ENCODE data around the gene B3GLCT.
"Not testable (repeated sequence)": the region's sequence is repeated elsewhere in the genome, so short reads cannot be mapped to it uniquely, and the experiment has no call there.

Gene B3GLCT

DNA sequence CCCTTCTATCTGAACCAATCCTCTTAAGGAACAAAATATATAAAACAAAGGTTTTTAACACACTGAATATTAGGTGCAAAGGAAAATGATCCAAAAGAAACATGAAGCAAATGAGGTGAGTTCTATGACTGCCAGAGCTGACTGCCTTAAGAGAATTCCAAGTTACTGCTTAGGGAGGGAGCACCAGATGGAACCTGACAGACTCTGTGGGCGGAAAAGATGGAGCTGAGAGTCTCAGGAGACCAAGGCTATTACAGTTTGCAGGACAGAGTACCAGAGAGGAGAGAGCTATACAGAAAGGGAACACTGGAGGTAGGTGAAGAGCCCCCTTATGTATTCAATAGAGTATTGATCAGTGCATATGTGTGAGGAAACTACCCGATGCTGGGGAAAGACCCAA is 87.2 kb downstream of the B3GLCT start:
- no peak for DNase-seq

- no peak for DNase-seq
Measured at GRCh38 chr13:31301119-31301518, 101.3 kb downstream of the B3GLCT start.

GRCh38 chr13:31310356-31310755 is 110.6 kb downstream of the B3GLCT start:
- no peak for DNase-seq

- no peak for DNase-seq
Measured at GRCh38 chr13:31310786-31311185, 111.0 kb downstream of the B3GLCT start.

DNA sequence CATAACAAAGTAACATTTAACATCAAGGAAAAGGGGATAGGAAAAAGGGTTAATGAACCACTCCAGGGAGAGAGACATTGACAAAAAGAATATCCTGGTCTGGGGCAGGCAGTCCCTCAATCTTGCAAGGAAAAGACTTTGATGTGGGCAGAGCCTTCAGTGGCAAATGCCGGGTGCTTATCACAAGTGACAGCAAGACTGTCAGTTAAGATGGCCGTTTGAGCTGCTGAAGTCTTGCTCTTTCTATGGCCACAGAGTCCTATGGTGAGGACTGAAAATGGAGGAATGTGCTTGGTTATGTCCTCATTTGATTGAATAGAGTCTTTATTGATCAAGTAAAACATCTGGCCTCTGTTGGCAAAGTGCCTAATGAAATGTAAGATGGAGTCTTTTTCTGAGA is 112.1 kb downstream of the B3GLCT start:
- DNase-seq = no peak

- no peak for DNase-seq
Measured at GRCh38 chr13:31314961-31315360, 115.2 kb downstream of the B3GLCT start.

DNA sequence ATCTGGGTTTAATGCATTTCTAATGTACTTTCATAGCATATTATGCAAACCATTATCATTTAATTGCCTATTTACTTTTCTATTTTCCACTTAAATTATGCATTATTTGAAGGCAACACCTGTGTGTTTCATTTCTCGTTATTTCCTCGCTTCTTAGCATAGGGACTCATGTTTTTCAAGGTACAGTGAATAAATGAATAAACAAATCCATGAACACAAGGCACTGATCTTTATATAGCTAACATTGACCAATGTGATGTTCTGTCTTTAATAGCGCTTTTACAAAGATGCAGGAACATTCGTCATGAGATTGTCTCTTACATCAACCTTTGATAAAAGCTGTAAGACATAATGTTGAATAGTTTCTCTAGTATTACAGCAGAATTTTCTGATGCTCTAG is 121.2 kb downstream of the B3GLCT start:
- DNase-seq = no peak

DNA sequence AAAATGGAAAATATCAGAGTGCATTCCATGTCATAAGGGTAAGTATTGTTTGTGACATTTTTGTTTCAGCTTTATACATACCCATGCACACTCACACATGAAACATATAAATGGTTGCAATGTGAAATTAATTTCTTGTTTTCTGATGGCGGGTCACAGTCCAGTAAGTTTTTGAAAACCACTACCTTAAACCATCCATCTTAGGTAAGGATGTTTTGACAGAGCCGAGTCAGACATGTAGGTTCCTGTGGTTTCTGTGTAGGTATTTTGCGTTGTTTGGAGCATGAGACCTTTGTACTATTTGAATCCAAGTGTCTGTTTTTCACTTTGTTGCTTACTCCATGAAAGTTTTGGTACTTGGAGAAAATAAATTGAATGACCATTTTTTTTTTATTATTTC is 121.7 kb downstream of the B3GLCT start:
- no peak for DNase-seq

- no peak for DNase-seq
Measured at GRCh38 chr13:31322026-31322425, 122.3 kb downstream of the B3GLCT start.

- DNase-seq = no peak
Measured at GRCh38 chr13:31322702-31323405, 123.1 kb downstream of the B3GLCT start.

GRCh38 chr13:31327182-31327860 is 127.5 kb downstream of the B3GLCT start:
- DNase-seq = no peak

- no peak for DNase-seq
Measured at GRCh38 chr13:31328549-31329235, 128.9 kb downstream of the B3GLCT start.

GRCh38 chr13:31330236-31330635 is 130.5 kb downstream of the B3GLCT start:
- no peak for DNase-seq

- no peak for DNase-seq
Measured at GRCh38 chr13:31331068-31331467, 131.3 kb downstream of the B3GLCT start.

GRCh38 chr13:31334547-31334946 is 134.8 kb downstream of the B3GLCT start:
- DNase-seq = no peak

- DNase-seq = no peak
Measured at GRCh38 chr13:31334994-31335557, 135.3 kb downstream of the B3GLCT start.

DNA sequence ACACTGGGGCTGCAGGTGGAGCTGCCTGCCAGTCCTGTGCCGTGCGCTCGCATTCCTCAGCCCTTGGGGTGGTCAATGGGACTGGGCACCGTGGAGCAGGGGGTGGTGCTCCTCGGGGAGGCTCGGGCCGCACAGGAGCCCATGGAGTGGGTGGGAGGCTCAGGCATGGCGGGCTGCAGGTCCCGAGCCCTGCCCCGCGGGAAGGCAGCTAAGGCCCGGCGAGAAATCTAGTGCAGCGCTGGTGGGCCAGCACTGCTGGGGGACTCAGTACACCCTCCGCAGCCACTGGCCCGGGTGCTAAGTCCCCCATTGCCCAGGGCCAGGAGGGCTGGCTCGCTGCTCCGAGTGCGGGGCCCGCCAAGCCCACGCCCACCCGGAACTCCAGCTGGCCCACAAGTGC is 139.8 kb downstream of the B3GLCT start:
- DNase-seq = not testable (repeated sequence)

GRCh38 chr13:31340848-31341247 is 141.1 kb downstream of the B3GLCT start:
- DNase-seq = not testable (repeated sequence)

DNA sequence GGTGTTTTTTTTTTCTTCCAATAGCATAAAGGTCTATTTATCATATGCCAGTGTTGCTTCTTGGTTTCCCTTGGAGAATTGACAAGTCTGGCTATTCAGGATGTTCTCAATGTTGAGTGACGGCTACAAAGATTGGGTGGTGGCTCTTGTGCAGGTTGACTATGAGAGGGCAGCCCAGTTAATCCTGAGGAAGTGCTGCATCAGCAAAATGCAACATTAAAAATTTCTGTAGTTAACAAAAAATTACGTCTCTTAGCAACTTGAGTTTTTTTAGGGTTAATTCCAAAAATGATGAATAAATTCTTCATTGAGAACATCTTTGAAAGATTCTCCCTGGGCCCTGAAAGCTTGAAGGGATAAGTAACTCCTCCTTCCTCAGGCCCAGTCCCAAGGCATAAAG is 147.1 kb downstream of the B3GLCT start:
- no peak for DNase-seq

GRCh38 chr13:31349156-31349555 is 149.4 kb downstream of the B3GLCT start:
- no peak for DNase-seq

- no peak for DNase-seq
Measured at GRCh38 chr13:31350560-31350959, 150.8 kb downstream of the B3GLCT start.

GRCh38 chr13:31351376-31351775 is 151.6 kb downstream of the B3GLCT start:
- DNase-seq = no peak

DNA sequence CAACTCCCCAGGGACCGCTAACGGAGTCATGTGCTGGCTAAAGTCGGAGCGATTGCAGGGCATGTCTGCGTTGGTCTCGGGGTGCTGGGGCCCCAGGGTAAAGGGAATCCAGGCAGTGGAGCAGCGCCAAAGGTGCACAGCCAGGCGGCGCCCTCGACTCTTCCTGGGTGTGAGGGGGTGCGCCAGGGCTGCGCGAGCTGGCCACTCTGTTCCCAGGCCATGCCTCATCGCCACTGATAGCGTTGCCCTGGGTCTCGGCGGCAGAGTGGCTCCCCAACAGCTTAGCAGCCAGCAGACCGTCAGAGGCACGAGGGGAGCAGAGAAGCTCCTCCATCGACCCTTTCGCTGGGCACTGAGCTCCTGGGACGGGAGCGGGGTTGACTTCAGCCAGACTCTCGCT is 152.7 kb downstream of the B3GLCT start:
- no peak for DNase-seq

DNA sequence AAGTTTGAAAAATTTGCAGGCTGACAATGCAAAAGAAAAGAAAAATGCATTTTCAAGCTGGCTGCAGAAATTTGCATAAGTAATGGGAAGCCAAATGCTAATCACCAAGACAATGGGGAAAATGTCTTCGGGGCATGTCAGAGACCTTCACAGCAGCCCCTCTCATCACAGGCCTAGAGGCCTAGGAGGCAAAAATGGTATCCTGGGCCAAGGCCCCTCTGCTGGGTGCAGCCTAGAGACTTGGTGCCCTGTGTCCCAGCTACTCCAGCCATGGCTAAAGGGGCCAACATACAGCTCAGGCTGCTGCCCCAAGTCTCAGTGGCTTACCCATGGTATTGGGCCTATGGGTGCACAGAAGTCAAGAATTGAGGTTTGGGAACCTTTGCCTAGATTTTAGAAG is 155.2 kb downstream of the B3GLCT start:
- DNase-seq = no peak

Measured in activated gamma-delta T cell (primary cell).